ENCODE results near the gene ALCAM. TPM values are rescaled to one million over a fixed set of nuclear protein-coding genes. Genes with fewer than 3 reads are reported as not detected.

The ALCAM gene
- total and polyA plus RNA-seq, 2 of the 8 experiments (the other 6 are each of a cell fraction or from before 2014, with no cell fraction given) = 10.8 to 33.0 TPM

DNA sequence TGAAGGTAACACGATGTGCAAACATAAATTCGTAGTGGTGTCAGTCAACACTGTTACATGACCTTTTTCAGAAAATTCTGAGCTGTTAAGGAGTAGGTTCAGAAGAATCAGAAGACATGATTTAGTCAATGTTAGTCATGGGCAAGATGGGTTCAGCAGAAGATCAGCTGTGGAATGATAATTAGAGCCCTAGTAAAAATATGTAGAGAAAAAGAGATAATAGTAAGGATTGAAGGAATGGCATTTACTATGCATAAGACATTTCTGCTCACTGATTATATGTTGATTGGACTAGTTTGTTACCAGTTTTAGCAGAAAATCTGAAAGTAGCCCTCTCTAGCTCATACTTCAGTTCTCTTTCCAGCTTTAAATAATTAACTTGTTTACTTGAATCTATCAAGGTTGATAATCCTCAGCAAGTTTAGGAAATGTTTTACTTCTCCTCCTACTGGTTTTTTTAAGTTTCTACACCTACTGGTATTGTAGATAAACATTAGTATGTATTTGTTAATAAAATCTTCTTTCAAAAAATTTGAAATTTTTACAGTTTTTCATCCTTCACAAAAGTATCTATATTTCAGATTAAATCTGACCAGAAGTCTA is 98.6 kb downstream of the ALCAM start:
- H3K9me3 ChIP-seq (ENCODE audit: insufficient read depth in 2 of 2, low read depth in 1 of 2, low read length in 1 of 2) = no peaks in the 10 kb centered on the region
- H4K91ac ChIP-seq (replicated peaks; ENCODE audit: insufficient read length, low read length) = no peak overlapping the region
- no peaks in the 10 kb centered on the region for H3K27me3 ChIP-seq (replicated peaks in 1 of 4; ENCODE audit: control insufficient read depth in 3 of 4, extremely low read depth in 1 of 4, insufficient read depth in 3 of 4, low read length in 3 of 4)
- H3K23ac ChIP-seq (ENCODE audit: insufficient read length) = no peak overlapping the region
- ChIA-PET CTCF (ENCODE audit: partially characterized antibody) (interaction anchor here (0.8 to 1.1 kb wide), 2 partner anchors 45 to 86 kb away, joined by 3 read pairs; no protein-coding TSS in a partner anchor), POLR2A (ENCODE audit: partially characterized antibody) (no interaction called here)
- DNase-seq (ENCODE audit: low read depth in 1 of 2, low spot score in 2 of 2) = no peak
- no peak overlapping the region for H2BK5ac ChIP-seq (ENCODE audit: low read depth, low read length)
- H3K4me2 ChIP-seq (ENCODE audit: insufficient read depth in 1 of 2, low read depth in 2 of 2, low read length in 2 of 2) = no peak overlapping the region
- no peak overlapping the region for H3K14ac ChIP-seq (ENCODE audit: insufficient read length)
- no peak overlapping the region for H3K56ac ChIP-seq (replicated peaks; ENCODE audit: insufficient read length, low read depth, low read length)
- no peak for FAIRE-seq
- H3K79me1 ChIP-seq (ENCODE audit: low read depth, low read length) = no peaks in the 10 kb centered on the region
- no peak overlapping the region for H2BK120ac ChIP-seq (replicated peaks; ENCODE audit: low read depth, low read length)
- H2BK15ac ChIP-seq (ENCODE audit: low read length) = no peak overlapping the region
- no peak overlapping the region for H3K4me3 ChIP-seq (ENCODE audit: extremely low read depth in 1 of 4, insufficient read depth in 2 of 4, low read depth in 3 of 4, low read length in 4 of 4)
- H2BK20ac ChIP-seq (ENCODE audit: low read length) = no peak overlapping the region
- H3K36me3 ChIP-seq (ENCODE audit: control insufficient read depth in 2 of 4, insufficient read depth in 4 of 4, low read length in 3 of 4) = no peaks in the 10 kb centered on the region
- peaks cover 0 to 27% of the 10 kb centered on the region in 2 experiments; a peak in 2 of 4 replicates for H3K79me2 ChIP-seq (ENCODE audit: control insufficient read depth in 1 of 2, insufficient read depth in 2 of 2, low read length in 2 of 2)
- WGBS, 2 experiments (ENCODE audit: extremely low coverage in 1 of 2, insufficient coverage in 1 of 2, insufficient read length in 1 of 2, insufficient replicate concordance in 2 of 2, low coverage in 1 of 2, low lambda C conversion rate in 2 of 2, missing lambda C conversion rate in 1 of 2) = 94% methylated on average over 2 of the region's 2 CpGs; no CpG with 5 or more reads in 1 of the 2 experiments
- no peak overlapping the region for H3K18ac ChIP-seq (ENCODE audit: extremely low read depth, low read length)
- H3K9ac ChIP-seq (replicated peaks in 1 of 4; ENCODE audit: extremely low read depth in 1 of 4, low read depth in 3 of 4, low read length in 3 of 4) = no peak overlapping the region
- H2AK5ac ChIP-seq (ENCODE audit: low read depth, low read length) = no peak overlapping the region
- TF ChIP-seq SP2 (IDR thresholded peaks at IDR 0.05; ENCODE audit: low read length) (no peak), GTF2F1 (IDR thresholded peaks at IDR 0.05; ENCODE audit: borderline replicate concordance, low read depth, low read length) (no peak), CBX8 (IDR thresholded peaks at IDR 0.05; ENCODE audit: borderline replicate concordance, low read depth, low read length) (no peak), RXRA (IDR thresholded peaks at IDR 0.05; ENCODE audit: insufficient read depth, low read depth, low read length) (no peak)
- no peaks in the 10 kb centered on the region for H3K23me2 ChIP-seq (ENCODE audit: low read depth, low read length)
- H2BK12ac ChIP-seq (ENCODE audit: low read depth, low read length) = no peak overlapping the region
- no peaks in the 10 kb centered on the region for H4K20me1 ChIP-seq (replicated peaks in 1 of 2; ENCODE audit: control insufficient read depth in 1 of 2, insufficient read depth in 2 of 2, low read length in 2 of 2)
- no peak overlapping the region for H3K4ac ChIP-seq (replicated peaks; ENCODE audit: insufficient read length, low read depth, low read length)
- peaks cover 0 to 2% (median 0%) of the 10 kb centered on the region in 4 experiments; a peak in 1 of 7 replicates for H3K4me1 ChIP-seq (replicated peaks in 1 of 4; ENCODE audit: control insufficient read depth in 3 of 4, insufficient read depth in 4 of 4, low read length in 3 of 4)
- H3K27ac ChIP-seq (ENCODE audit: low read depth, low read length) = no peak overlapping the region
- no peak overlapping the region for H4K8ac ChIP-seq (ENCODE audit: extremely low read depth, insufficient read depth, low read length)
- no peak overlapping the region for H2AFZ ChIP-seq (ENCODE audit: low read length)
- H4K5ac ChIP-seq (ENCODE audit: insufficient read length, low read depth, low read length) = no peak overlapping the region

Data from H1 (cell line).